HUES48 (cell line): ENCODE data around the gene SKOR2.
A peak's percentile ranks its signal among the peaks of the same experiment; 100 is the strongest.

Experiments used
- H3K27ac ChIP-seq: one replicate; pipeline ENCODE4 v1.7.0; 2013; ENCODE audit warnings: low read depth, low read length, inconsistent platforms
- H3K27me3 ChIP-seq: 2 replicates; pipeline ENCODE4 v1.6.1; 2013; ENCODE audit warnings: mild to moderate bottlenecking, low read length; ENCODE audit not compliant: control insufficient read depth, insufficient read depth
- H3K36me3 ChIP-seq: 2 replicates; pipeline ENCODE4 v1.6.1; 2013; ENCODE audit warnings: low read length; ENCODE audit not compliant: control insufficient read depth, insufficient read depth
- H3K4me1 ChIP-seq: 2 replicates; pipeline ENCODE4 v1.6.1; 2013; ENCODE audit warnings: mild to moderate bottlenecking, low read length; ENCODE audit not compliant: control insufficient read depth, insufficient read depth
- H3K4me3 ChIP-seq: 2 replicates; pipeline ENCODE4 v1.5.1; 2013; ENCODE audit warnings: mild to moderate bottlenecking, low read depth, low read length
- H3K9ac ChIP-seq: 2 replicates; pipeline ENCODE4 v1.6.1; 2013; ENCODE audit warnings: mild to moderate bottlenecking, low read depth, low read length, moderate library complexity
- H3K9me3 ChIP-seq: 2 replicates; pipeline ENCODE4 v1.6.1; 2013; ENCODE audit warnings: low read length; ENCODE audit not compliant: control insufficient read depth, insufficient read depth

Gene SKOR2

GRCh38 chr18:47274961-47275360, 23.5 kb upstream of the SKOR2 start:
- Histone ChIP-seq H3K9ac (no peak overlapping the region), H3K4me1 (peaks cover 6% of the 10 kb centered on the region), H3K27ac (no peak overlapping the region), H3K36me3 (no peaks in the 10 kb centered on the region), H3K27me3 (0 out of 2 replicates have a peak, but pooled peaks cover 3% of the 10 kb centered on the region), H3K4me3 (no peak overlapping the region), H3K9me3 (no peaks in the 10 kb centered on the region)

- Histone ChIP-seq H3K4me1 (peaks cover 14% of the 10 kb centered on the region), H3K4me3 (no peak overlapping the region), H3K27me3 (peaks cover 72% of the 10 kb centered on the region), H3K27ac (no peak overlapping the region), H3K36me3 (no peaks in the 10 kb centered on the region), H3K9me3 (no peaks in the 10 kb centered on the region), H3K9ac (no peak overlapping the region)
Measured at GRCh38 chr18:47265197-47265596, 13.7 kb upstream of the SKOR2 start.

- peaks cover 81% of the 10 kb centered on the region for H3K27me3 ChIP-seq
- H3K4me1 ChIP-seq = peaks cover 20% of the 10 kb centered on the region
- H3K27ac ChIP-seq = no peak overlapping the region
- no peak overlapping the region for H3K9ac ChIP-seq
- H3K4me3 ChIP-seq = peak overlapping the region; percentile 81
- H3K9me3 ChIP-seq = no peaks in the 10 kb centered on the region
- no peaks in the 10 kb centered on the region for H3K36me3 ChIP-seq
Measured at GRCh38 chr18:47264308-47264700, 12.8 kb upstream of the SKOR2 start.

- no peak overlapping the region for H3K27ac ChIP-seq
- H3K9ac ChIP-seq = no peak overlapping the region
- no peaks in the 10 kb centered on the region for H3K36me3 ChIP-seq
- H3K27me3 ChIP-seq = peaks cover 87% of the 10 kb centered on the region
- no peaks in the 10 kb centered on the region for H3K9me3 ChIP-seq
- H3K4me3 ChIP-seq = peak overlapping the region; percentile 81
- H3K4me1 ChIP-seq = peaks cover 21% of the 10 kb centered on the region
Measured at GRCh38 chr18:47263430-47264307, 12.2 kb upstream of the SKOR2 start.

- H3K4me3 ChIP-seq = peak overlapping the region; percentile 81
- peaks cover 26% of the 10 kb centered on the region for H3K4me1 ChIP-seq
- H3K36me3 ChIP-seq = no peaks in the 10 kb centered on the region
- H3K9ac ChIP-seq = no peak overlapping the region
- H3K27ac ChIP-seq = no peak overlapping the region
- H3K9me3 ChIP-seq = no peaks in the 10 kb centered on the region
- peaks cover 93% of the 10 kb centered on the region for H3K27me3 ChIP-seq
Measured at GRCh38 chr18:47263150-47263429, 11.6 kb upstream of the SKOR2 start.

GRCh38 chr18:47262301-47263149, 11.1 kb upstream of the SKOR2 start:
- H3K4me3 ChIP-seq = peak overlapping the region; percentile 81
- no peaks in the 10 kb centered on the region for H3K9me3 ChIP-seq

GRCh38 chr18:47261902-47262300, 10.4 kb upstream of the SKOR2 start:
- Histone ChIP-seq H3K9ac (no peak overlapping the region), H3K9me3 (no peaks in the 10 kb centered on the region), H3K4me3 (peak overlapping the region; percentile 81), H3K36me3 (no peaks in the 10 kb centered on the region), H3K27ac (no peak overlapping the region), H3K4me1 (peaks cover 38% of the 10 kb centered on the region), H3K27me3 (peaks cover 100% of the 10 kb centered on the region)

More at GRCh38 chr18:47262301-47263149, 11.1 kb upstream of the SKOR2 start:
- H3K4me1 ChIP-seq = peaks cover 32% of the 10 kb centered on the region
- H3K36me3 ChIP-seq = no peaks in the 10 kb centered on the region
- peaks cover 99% of the 10 kb centered on the region for H3K27me3 ChIP-seq
- H3K27ac ChIP-seq = no peak overlapping the region
- H3K9ac ChIP-seq = no peak overlapping the region

GRCh38 chr18:47260924-47261701, 9.7 kb upstream of the SKOR2 start:
- Histone ChIP-seq H3K36me3 (no peaks in the 10 kb centered on the region), H3K4me3 (peak overlapping the region; percentile 81), H3K9me3 (no peaks in the 10 kb centered on the region), H3K27me3 (peaks cover 100% of the 10 kb centered on the region), H3K9ac (no peak overlapping the region), H3K4me1 (peaks cover 46% of the 10 kb centered on the region), H3K27ac (no peak overlapping the region)

- Histone ChIP-seq H3K27ac (no peak overlapping the region), H3K4me3 (no peak overlapping the region), H3K27me3 (peaks cover 100% of the 10 kb centered on the region), H3K4me1 (peaks cover 53% of the 10 kb centered on the region), H3K36me3 (no peaks in the 10 kb centered on the region), H3K9ac (no peak overlapping the region), H3K9me3 (no peaks in the 10 kb centered on the region)
Measured at GRCh38 chr18:47260120-47260923, 8.9 kb upstream of the SKOR2 start.

GRCh38 chr18:47254341-47254939, 3.0 kb upstream of the SKOR2 start:
- H3K9ac ChIP-seq = no peak overlapping the region
- no peaks in the 10 kb centered on the region for H3K9me3 ChIP-seq
- peaks cover 69% of the 10 kb centered on the region for H3K4me1 ChIP-seq
- H3K4me3 ChIP-seq = no peak overlapping the region
- H3K36me3 ChIP-seq = no peaks in the 10 kb centered on the region
- no peak overlapping the region for H3K27ac ChIP-seq
- H3K27me3 ChIP-seq = peaks cover 100% of the 10 kb centered on the region
